ENCODE data around the gene OCRL.

The OCRL gene

GRCh38 chrX:129614481-129615255 lies 74.6 kb downstream of the OCRL start:
- DNase-seq, result no peak
- Histone ChIP-seq H3K9me3 (ENCODE audit: severe bottlenecking) (no peaks in the 10 kb centered on the region), H3K4me3 (ENCODE audit: low read depth, low read length) (no peak overlapping the region), H3K27ac (no peak overlapping the region), H3K27me3 (ENCODE audit: insufficient read depth, low read depth, severe bottlenecking) (no peaks in the 10 kb centered on the region), H3K36me3 (no peaks in the 10 kb centered on the region)
- no peak for TF ChIP-seq CTCF (IDR thresholded peaks at IDR 0.05; ENCODE audit: low read depth, low read length)

- DNase-seq, result no peak
- no peak overlapping the region for H3K27ac ChIP-seq
- no peaks in the 10 kb centered on the region for H3K36me3 ChIP-seq
- no peaks in the 10 kb centered on the region for H3K27me3 ChIP-seq (ENCODE audit: insufficient read depth, low read depth, severe bottlenecking)
- no peak overlapping the region for H3K4me3 ChIP-seq (ENCODE audit: low read depth, low read length)
- no peak for TF ChIP-seq CTCF (IDR thresholded peaks at IDR 0.05; ENCODE audit: low read depth, low read length)
- no peaks in the 10 kb centered on the region for H3K9me3 ChIP-seq (ENCODE audit: severe bottlenecking)
Observed at GRCh38 chrX:129617420-129617819, 77.4 kb downstream of the OCRL start.

GRCh38 chrX:129618997-129619396 lies 78.9 kb downstream of the OCRL start:
- H3K36me3 ChIP-seq, result no peaks in the 10 kb centered on the region
- H3K4me3 ChIP-seq (ENCODE audit: low read depth, low read length), result no peak overlapping the region
- H3K27me3 ChIP-seq (ENCODE audit: insufficient read depth, low read depth, severe bottlenecking), result no peaks in the 10 kb centered on the region
- no peak for TF ChIP-seq CTCF (IDR thresholded peaks at IDR 0.05; ENCODE audit: low read depth, low read length)
- H3K9me3 ChIP-seq (ENCODE audit: severe bottlenecking), result no peaks in the 10 kb centered on the region
- H3K27ac ChIP-seq, result no peak overlapping the region
- DNase-seq, result no peak

- Histone ChIP-seq H3K27ac (no peak overlapping the region), H3K4me3 (ENCODE audit: low read depth, low read length) (no peak overlapping the region), H3K27me3 (ENCODE audit: insufficient read depth, low read depth, severe bottlenecking) (no peaks in the 10 kb centered on the region), H3K9me3 (ENCODE audit: severe bottlenecking) (no peaks in the 10 kb centered on the region), H3K36me3 (no peaks in the 10 kb centered on the region)
- DNase-seq, result no peak
- no peak for TF ChIP-seq CTCF (IDR thresholded peaks at IDR 0.05; ENCODE audit: low read depth, low read length)
Observed at GRCh38 chrX:129622757-129623301, 82.8 kb downstream of the OCRL start.

- no peak for DNase-seq
- TF ChIP-seq CTCF (IDR thresholded peaks at IDR 0.05; ENCODE audit: low read depth, low read length), result no peak
- Histone ChIP-seq H3K27ac (no peak overlapping the region), H3K9me3 (ENCODE audit: severe bottlenecking) (no peaks in the 10 kb centered on the region), H3K36me3 (no peaks in the 10 kb centered on the region), H3K4me3 (ENCODE audit: low read depth, low read length) (no peak overlapping the region), H3K27me3 (ENCODE audit: insufficient read depth, low read depth, severe bottlenecking) (peaks cover 3% of the 10 kb centered on the region)
Observed at GRCh38 chrX:129626026-129626425, 86.0 kb downstream of the OCRL start.
